Neuronal stem cell (in vitro differentiated cells): ENCODE results near the gene NPHP1.

Source experiments
- DNase-seq: peaks from one replicate; pipeline ENCODE4 v3.0.0-alpha.2; 2013; ENCODE audit warnings: low spot score
- H2AFZ ChIP-seq: one replicate; pipeline ENCODE4 v1.6.1; 2013; ENCODE audit warnings: mild to moderate bottlenecking, low read length, inconsistent platforms
- H2AK5ac ChIP-seq: 2 replicates; pipeline ENCODE4 v1.6.1; 2013; ENCODE audit warnings: low read depth, mild to moderate bottlenecking, inconsistent platforms, low read length, moderate library complexity, mixed read lengths
- H2BK120ac ChIP-seq: 2 replicates; pipeline ENCODE4 v1.6.1; 2013; ENCODE audit warnings: low read depth, mild to moderate bottlenecking, inconsistent platforms, low read length, moderate library complexity, mixed read lengths
- H2BK12ac ChIP-seq: one replicate; pipeline ENCODE4 v1.6.1; 2013; ENCODE audit warnings: low read length, inconsistent platforms
- H2BK15ac ChIP-seq: 2 replicates; pipeline ENCODE4 v1.6.1; 2013; ENCODE audit warnings: mild to moderate bottlenecking, low read length, inconsistent platforms, mixed read lengths
- H2BK5ac ChIP-seq: one replicate; pipeline ENCODE4 v1.6.1; 2013; ENCODE audit warnings: inconsistent platforms, mild to moderate bottlenecking, low read length, moderate library complexity
- H3K14ac ChIP-seq: one replicate; pipeline ENCODE4 v1.6.1; 2013; ENCODE audit warnings: low read length, inconsistent platforms
- H3K18ac ChIP-seq: 2 replicates; pipeline ENCODE4 v1.6.1; 2013; ENCODE audit warnings: low read length, inconsistent platforms
- H3K23ac ChIP-seq: 2 replicates; pipeline ENCODE4 v1.6.1; 2013; ENCODE audit warnings: low read depth, mild to moderate bottlenecking, mixed read lengths, low read length, inconsistent platforms; ENCODE audit not compliant: poor library complexity
- H3K27ac ChIP-seq: replicated peaks from 3 replicates; pipeline ENCODE4 v1.5.1; 2013; ENCODE audit warnings: low read length, inconsistent platforms
- H3K27me3 ChIP-seq, 3 experiments: 2 replicates each; pipeline ENCODE4 v1.6.1; 2013; ENCODE audit warnings: low read length in 3 of 3, mild to moderate bottlenecking in 2 of 3, inconsistent platforms in 1 of 3, low read depth in 1 of 3, mixed read lengths in 1 of 3, moderate library complexity in 1 of 3; ENCODE audit not compliant: control insufficient read depth in 3 of 3, insufficient read depth in 3 of 3
- H3K36me3 ChIP-seq, 2 donors: replicated peaks in 1 of 2; 2 replicates each; pipeline ENCODE4 v1.6.1; 2013; ENCODE audit warnings: low read length in 2 of 2; ENCODE audit not compliant: control insufficient read depth in 2 of 2, insufficient read depth in 2 of 2
- H3K4ac ChIP-seq: 2 replicates; pipeline ENCODE4 v1.6.1; 2013; ENCODE audit warnings: inconsistent platforms, mild to moderate bottlenecking, low read length, moderate library complexity
- H3K4me1 ChIP-seq, 2 donors: 1 replicate in 1 of 2; 2 replicates in 1 of 2; pipeline ENCODE4 v1.6.1; 2013; ENCODE audit warnings: low read length in 2 of 2, low read depth in 1 of 2; ENCODE audit not compliant: control insufficient read depth in 2 of 2, insufficient read depth in 1 of 2
- H3K4me2 ChIP-seq: one replicate; pipeline ENCODE4 v1.6.1; 2013; ENCODE audit warnings: mild to moderate bottlenecking, low read length, inconsistent platforms; ENCODE audit not compliant: insufficient read depth, poor library complexity, severe bottlenecking
- H3K4me3 ChIP-seq, 2 donors: 2 replicates each; pipeline ENCODE4 v1.5.1; 2013; ENCODE audit warnings: low read length in 2 of 2, mild to moderate bottlenecking in 2 of 2, inconsistent platforms in 1 of 2, moderate library complexity in 1 of 2
- H3K79me1 ChIP-seq: one replicate; pipeline ENCODE4 v1.6.1; 2013; ENCODE audit warnings: low read depth, mild to moderate bottlenecking, inconsistent platforms, low read length, moderate library complexity
- H3K9ac ChIP-seq: one replicate; pipeline ENCODE4 v1.6.1; 2013; ENCODE audit warnings: mild to moderate bottlenecking, low read depth, low read length, inconsistent platforms; ENCODE audit not compliant: poor library complexity
- H3K9me3 ChIP-seq, 2 donors: replicated peaks in 1 of 2; 2 replicates each; pipeline versions ENCODE3 to v1.6.1; 2013; ENCODE audit warnings: low read length in 2 of 2, mild to moderate bottlenecking in 2 of 2, inconsistent platforms in 1 of 2, low read depth in 1 of 2, mixed read lengths in 1 of 2, moderate library complexity in 1 of 2; ENCODE audit not compliant: control insufficient read depth in 2 of 2, insufficient read depth in 1 of 2
- H4K8ac ChIP-seq: one replicate; pipeline ENCODE4 v1.6.1; 2013; ENCODE audit warnings: low read depth, mild to moderate bottlenecking, inconsistent platforms, low read length, moderate library complexity
- H4K91ac ChIP-seq: one replicate; pipeline ENCODE4 v1.6.1; 2013; ENCODE audit warnings: low read length, low read depth, mild to moderate bottlenecking, inconsistent platforms; ENCODE audit not compliant: poor library complexity
- WGBS, 2 donors: extraction: QIAGEN DNeasy Blood & Tissue Kit; methylation state at CpG; one replicate each; pipeline ENCODE4 v1.1.7; 2013; ENCODE audit warnings: missing lambda C conversion rate in 2 of 2, mixed read lengths in 1 of 2; ENCODE audit not compliant: insufficient read length in 2 of 2, insufficient replicate concordance in 1 of 2; ENCODE audit errors: extremely low coverage in 2 of 2; 5-methylcytosine and 5-hydroxymethylcytosine counted together

The NPHP1 gene

DNA sequence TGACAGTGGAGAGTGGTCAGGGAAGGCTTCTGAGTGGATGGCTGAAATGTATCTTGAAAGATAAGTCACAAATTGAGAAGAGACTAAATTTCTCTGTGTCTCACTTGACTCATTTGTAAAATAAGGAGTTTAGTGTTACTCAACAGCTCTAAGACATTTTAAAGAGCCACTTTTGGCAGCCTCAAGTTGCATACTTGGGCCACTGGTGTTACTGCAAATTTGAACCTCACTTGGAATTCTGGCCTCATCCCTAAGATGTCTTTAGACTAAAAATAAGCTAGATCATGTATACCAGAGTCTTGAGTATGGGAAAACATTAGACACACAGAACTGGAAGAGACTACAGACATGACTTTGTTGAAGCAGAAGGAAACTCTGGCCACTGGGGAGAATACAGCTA lies 12.0 kb upstream of the NPHP1 start:
- Histone ChIP-seq H3K23ac (no peak overlapping the region), H3K27me3 (peaks cover 0 to 30% (median 0%) of the 10 kb centered on the region in 3 experiments), H3K4me2 (no peak overlapping the region), H3K9ac (no peak overlapping the region), H2AK5ac (no peak overlapping the region), H3K4me3 (no peak overlapping the region), H2BK120ac (no peak overlapping the region), H3K36me3 (no peaks in the 10 kb centered on the region), H2BK12ac (no peak overlapping the region), H3K4ac (no peak overlapping the region), H4K8ac (no peak overlapping the region), H3K79me1 (no peaks in the 10 kb centered on the region), H4K91ac (no peak overlapping the region), H2BK15ac (no peak overlapping the region), H3K9me3 (peaks cover 0 to 2% of the 10 kb centered on the region in 2 donors), H3K4me1 (no peaks in the 10 kb centered on the region), H3K18ac (no peak overlapping the region), H2AFZ (no peak overlapping the region), H2BK5ac (no peak overlapping the region), H3K14ac (no peak overlapping the region), H3K27ac (no peak overlapping the region)
- no peak for DNase-seq

DNA sequence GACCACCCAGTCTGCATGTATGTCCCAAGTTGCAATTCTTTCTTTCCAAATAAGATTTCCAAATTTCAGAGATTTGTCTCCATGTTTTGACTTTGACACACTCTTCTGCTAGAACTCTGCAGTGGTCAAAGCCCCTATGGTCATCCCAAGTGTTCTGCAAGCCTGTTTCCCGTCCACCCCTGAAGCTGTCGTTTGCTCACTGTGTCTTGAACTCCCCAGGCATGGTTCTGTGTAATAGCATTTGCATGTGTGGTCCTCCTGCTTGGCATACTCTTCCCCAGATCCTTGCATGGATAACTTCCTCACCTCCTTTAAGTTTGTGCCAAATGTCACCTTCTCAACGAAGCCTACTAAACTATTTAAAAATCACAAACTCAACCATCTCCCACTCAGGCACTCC lies 11.4 kb upstream of the NPHP1 start:
- H2AFZ ChIP-seq = no peak overlapping the region
- peaks cover 0 to under 1% of the 10 kb centered on the region in 2 donors for H3K36me3 ChIP-seq
- no CpG with 5 or more reads among the region's 3 CpGs for WGBS, 2 donors
- no peak overlapping the region for H2BK12ac ChIP-seq
- H4K91ac ChIP-seq = no peak overlapping the region
- no peak overlapping the region for H3K4ac ChIP-seq
- no peak overlapping the region for H3K14ac ChIP-seq
- H3K4me3 ChIP-seq = no peak overlapping the region
- no peak for DNase-seq
- H3K4me2 ChIP-seq = no peak overlapping the region
- no peak overlapping the region for H4K8ac ChIP-seq
- no peak overlapping the region for H3K9ac ChIP-seq
- no peak overlapping the region for H3K27ac ChIP-seq
- H2BK15ac ChIP-seq = no peak overlapping the region
- no peak overlapping the region for H3K23ac ChIP-seq
- no peak overlapping the region for H2BK5ac ChIP-seq
- peaks cover 0 to 2% of the 10 kb centered on the region in 2 donors for H3K4me1 ChIP-seq
- H2AK5ac ChIP-seq = no peak overlapping the region
- H3K18ac ChIP-seq = no peak overlapping the region
- H3K27me3 ChIP-seq = peaks cover 0 to 26% (median 0%) of the 10 kb centered on the region in 3 experiments
- peaks cover 0 to 2% of the 10 kb centered on the region in 2 donors for H3K9me3 ChIP-seq
- no peak overlapping the region for H2BK120ac ChIP-seq
- no peaks in the 10 kb centered on the region for H3K79me1 ChIP-seq

- DNase-seq = no peak
- no peak overlapping the region for H3K4me2 ChIP-seq
- H3K9ac ChIP-seq = no peak overlapping the region
- no peak overlapping the region for H2BK120ac ChIP-seq
- H3K4me1 ChIP-seq = peaks cover 0 to 2% of the 10 kb centered on the region in 2 donors
- H2BK15ac ChIP-seq = no peak overlapping the region
- H2BK12ac ChIP-seq = no peak overlapping the region
- no peak overlapping the region for H3K23ac ChIP-seq
- no CpG with 5 or more reads among the region's 4 CpGs for WGBS, 2 donors
- H3K9me3 ChIP-seq = peaks cover 0 to 2% of the 10 kb centered on the region in 2 donors
- H4K8ac ChIP-seq = no peak overlapping the region
- peaks cover 0 to 3% of the 10 kb centered on the region in 2 donors for H3K36me3 ChIP-seq
- no peak overlapping the region for H3K4ac ChIP-seq
- H2AFZ ChIP-seq = no peak overlapping the region
- no peak overlapping the region for H3K18ac ChIP-seq
- no peak overlapping the region for H3K27ac ChIP-seq
- H3K79me1 ChIP-seq = no peaks in the 10 kb centered on the region
- no peak overlapping the region for H4K91ac ChIP-seq
- H3K14ac ChIP-seq = no peak overlapping the region
- H2AK5ac ChIP-seq = no peak overlapping the region
- H2BK5ac ChIP-seq = no peak overlapping the region
- H3K27me3 ChIP-seq = peaks cover 0 to 21% (median 0%) of the 10 kb centered on the region in 3 experiments
- H3K4me3 ChIP-seq = no peak overlapping the region
These were observed 10.8 kb upstream of the NPHP1 start for GRCh38 chr2:110215566-110216158.

GRCh38 chr2:110215091-110215490 lies 10.3 kb upstream of the NPHP1 start:
- Histone ChIP-seq H2BK15ac (no peak overlapping the region), H3K14ac (no peak overlapping the region), H2BK120ac (no peak overlapping the region), H4K8ac (no peak overlapping the region), H3K18ac (no peak overlapping the region), H3K4ac (no peak overlapping the region), H3K9ac (no peak overlapping the region), H2BK5ac (no peak overlapping the region), H2AK5ac (no peak overlapping the region), H3K4me3 (no peak overlapping the region), H2AFZ (no peak overlapping the region), H2BK12ac (no peak overlapping the region), H4K91ac (no peak overlapping the region), H3K27me3 (peaks cover 0 to 19% (median 0%) of the 10 kb centered on the region in 3 experiments), H3K4me2 (no peak overlapping the region), H3K27ac (no peak overlapping the region), H3K4me1 (peaks cover 0 to 2% of the 10 kb centered on the region in 2 donors), H3K36me3 (peaks cover 0 to 3% of the 10 kb centered on the region in 2 donors), H3K23ac (no peak overlapping the region), H3K9me3 (peaks cover 0 to 2% of the 10 kb centered on the region in 2 donors), H3K79me1 (no peaks in the 10 kb centered on the region)
- no CpG with 5 or more reads among the region's 2 CpGs for WGBS, 2 donors
- no peak for DNase-seq
